Panc1 (cell line): ENCODE data around the gene AANAT. TPM values are rescaled to one million over a fixed set of nuclear protein-coding genes. Genes with fewer than 3 reads are reported as not detected.

Experiments
- ATAC-seq: fragments of 200-7000 bp; cut with Tn5 transposase; 2 replicates; pipeline ENCODE4 v1.9.1; 2020; ENCODE audit warnings: mild to moderate bottlenecking, moderate library complexity
- BruUV-seq: library from RNA; stranded (reverse); fragments of 400-500 nt; replicated peaks from 2 replicates; lab custom pipeline; 2021; lab: Mats Ljungman, UMichigan
- CTCF ChIA-PET: fragments of 300-600 bp; sonication (Branson Sonifier 250); formaldehyde crosslinking; loops from one replicate; lab custom pipeline; 2022; ENCODE audit warnings: antibody characterized with exemption; lab: Charles Lee
- POLR2A ChIA-PET: fragments of 300-600 bp; sonication (Branson Sonifier 250); formaldehyde crosslinking; loops from one replicate; lab custom pipeline; 2022; ENCODE audit warnings: antibody characterized with exemption; lab: Charles Lee
- DNase-seq: peaks from one replicate; pipeline ENCODE4 v3.0.0-alpha.2; 2010; ENCODE audit warnings: low read depth, low spot score
- H3K27ac ChIP-seq: 2 replicates; pipeline ENCODE4 v1.5.1; 2011; ENCODE audit warnings: mild to moderate bottlenecking, low read length, inconsistent platforms
- H3K27me3 ChIP-seq: fragments of 200-500 bp; sonication (Bioruptor generic); 2 replicates; pipeline ENCODE4 v1.6.0; 2014; ENCODE audit warnings: low read length, inconsistent platforms; ENCODE audit not compliant: control insufficient read depth, insufficient read depth
- H3K36me3 ChIP-seq: fragments of 200-500 bp; sonication (Bioruptor generic); 2 replicates; pipeline ENCODE4 v1.5.1; 2014; ENCODE audit warnings: inconsistent platforms, mild to moderate bottlenecking, low read length, moderate library complexity; ENCODE audit not compliant: control insufficient read depth, insufficient read depth
- H3K4me1 ChIP-seq: 2 replicates; pipeline ENCODE4 v1.5.1; 2011; ENCODE audit warnings: inconsistent platforms, mild to moderate bottlenecking, low read length, moderate library complexity; ENCODE audit not compliant: control insufficient read depth, insufficient read depth
- H3K4me3 ChIP-seq, 2 experiments: 2 replicates each; pipeline ENCODE4 v1.5.1; 2011 to 2012; ENCODE audit warnings: low read depth in 2 of 2, low read length in 2 of 2, mild to moderate bottlenecking in 2 of 2, inconsistent platforms in 1 of 2, moderate library complexity in 1 of 2
- H3K9me3 ChIP-seq: fragments of 200-500 bp; sonication (Bioruptor generic); 2 replicates; pipeline ENCODE4 v1.5.1; 2014; ENCODE audit warnings: low read depth, mild to moderate bottlenecking, inconsistent platforms, low read length, moderate library complexity; ENCODE audit not compliant: control insufficient read depth, insufficient read depth
- CTCF ChIP-seq: fragments of 450-650 bp; IDR thresholded peaks from 2 replicates; pipeline ENCODE4 v1.5.1; 2017; ENCODE audit warnings: mild to moderate bottlenecking
- POLR2AphosphoS5 ChIP-seq: IDR thresholded peaks from 2 replicates; pipeline ENCODE4 v1.6.1; 2012; ENCODE audit warnings: mild to moderate bottlenecking, low read depth, low read length, moderate library complexity
- REST ChIP-seq, 2 experiments: IDR thresholded peaks; 2 replicates each; pipeline ENCODE4 v1.6.1; 2011 to 2012; ENCODE audit warnings: low read depth in 2 of 2, control low read depth in 1 of 2, low read length in 1 of 2, mild to moderate bottlenecking in 1 of 2, moderate library complexity in 1 of 2; ENCODE audit not compliant: insufficient read depth in 1 of 2
- SIN3A ChIP-seq: IDR thresholded peaks from 2 replicates; pipeline ENCODE4 v1.6.1; 2012; ENCODE audit warnings: low read depth, mild to moderate bottlenecking, low read length, moderate library complexity, borderline replicate concordance; ENCODE audit not compliant: insufficient read depth
- TCF7L2 ChIP-seq: IDR thresholded peaks from 2 replicates; pipeline ENCODE4 v1.6.1; 2011; ENCODE audit warnings: mild to moderate bottlenecking, low read depth, low read length, inconsistent platforms
- in situ Hi-C: cut with HindIII; loops from 2 replicates; pipeline ENCODE4 v1.10.0; 2016; ENCODE audit warnings: low sequenced_read_pairs, low pct_unique_long_range_greater_than_20kb
- intact Hi-C: fragments of 100-400 bp; cut with micrococcal nuclease; formaldehyde crosslinking; loops from one replicate; pipeline ENCODE4 v1.10.0; 2022; ENCODE audit not compliant: unreplicated experiment
- total RNA-seq: library from RNA; stranded (reverse); gene quantifications from one replicate; pipeline ENCODE4 v1.2.1, GENCODE V29; 2021; ENCODE audit not compliant: unreplicated experiment

Gene AANAT
- total RNA-seq, 1 experiment from 2014 or later = not detected

- in situ Hi-C loops (no loop called here), intact Hi-C loops (no loop called here)
- DNase-seq (no peak), ATAC-seq (no peak)
- no peak overlapping the region for H3K4me3 ChIP-seq
- ChIA-PET CTCF (interaction anchor here (0.6 kb wide), 1 partner anchor 264 kb away, joined by 3 read pairs; no protein-coding TSS in a partner anchor), POLR2A (no interaction called here)
- no TSS peak for BruUV-seq
- H3K4me1 ChIP-seq = no peaks in the 10 kb centered on the region
- no peaks in the 10 kb centered on the region for H3K9me3 ChIP-seq
- H3K27me3 ChIP-seq = no peaks in the 10 kb centered on the region
- no peak overlapping the region for H3K27ac ChIP-seq
- H3K36me3 ChIP-seq = no peaks in the 10 kb centered on the region
- TF ChIP-seq TCF7L2 (no peak), CTCF (no peak), POLR2AphosphoS5 (no peak), REST (IDR thresholded peaks at IDR 0.05; ENCODE audit: insufficient read depth in 1 of 2, low read depth in 2 of 2, low read length in 1 of 2) (no peak), SIN3A (no peak)
Observed at GRCh38 chr17:76480632-76481031, 13.2 kb downstream of the AANAT start.

- no peak for ATAC-seq
- ChIA-PET CTCF (interaction anchor here (0.7 kb wide), 1 partner anchor 14 kb away, joined by 4 read pairs; no protein-coding TSS in a partner anchor), POLR2A (no interaction called here)
- DNase-seq = no peak
- Histone ChIP-seq H3K4me1 (no peaks in the 10 kb centered on the region), H3K4me3 (no peak overlapping the region), H3K27me3 (no peaks in the 10 kb centered on the region), H3K27ac (no peak overlapping the region), H3K9me3 (no peaks in the 10 kb centered on the region), H3K36me3 (no peaks in the 10 kb centered on the region)
- no peak for TF ChIP-seq SIN3A
- in situ Hi-C loops = no loop called here
- BruUV-seq = no TSS peak
- intact Hi-C loops = no loop called here
Observed at GRCh38 chr17:76481071-76481655, 13.8 kb downstream of the AANAT start.

GRCh38 chr17:76484228-76484725 is 16.9 kb downstream of the AANAT start:
- Histone ChIP-seq H3K36me3 (no peaks in the 10 kb centered on the region), H3K4me3 (no peak overlapping the region), H3K27ac (no peak overlapping the region), H3K4me1 (no peaks in the 10 kb centered on the region), H3K27me3 (no peaks in the 10 kb centered on the region), H3K9me3 (no peaks in the 10 kb centered on the region)
- no peak for ATAC-seq
- ChIA-PET CTCF (interaction anchor here (1.1 kb wide), 1 partner anchor 10 kb away, joined by 3 read pairs; no protein-coding TSS in a partner anchor), POLR2A (no interaction called here)
- intact Hi-C loops (no loop called here), in situ Hi-C loops (no loop called here)
- DNase-seq = no peak
- BruUV-seq = no TSS peak
- no peak for TF ChIP-seq POLR2AphosphoS5
- TF ChIP-seq SIN3A = no peak
- TF ChIP-seq TCF7L2 = no peak
- TF ChIP-seq CTCF = no peak
- TF ChIP-seq REST (IDR thresholded peaks at IDR 0.05; ENCODE audit: insufficient read depth in 1 of 2, low read depth in 2 of 2, low read length in 1 of 2) = no peak
